AG10803 (cell line): ENCODE data around the gene CLTCL1.
"Not testable (repeated sequence)": the region's sequence is repeated elsewhere in the genome, so short reads cannot be mapped to it uniquely, and the experiment has no call there.

Experiments
- DNase-seq: peaks from one replicate; pipeline ENCODE4 v3.0.0; 2010; ENCODE audit warnings: low read depth
- H3K4me3 ChIP-seq: 2 replicates; pipeline ENCODE4 v1.5.1; 2011; ENCODE audit warnings: mild to moderate bottlenecking, low read length, control low read depth
- CTCF ChIP-seq: conservative IDR thresholded peaks from 2 replicates; pipeline ENCODE4 v1.5.1; 2011; ENCODE audit warnings: mild to moderate bottlenecking, low read length, control low read depth, inconsistent platforms

Gene CLTCL1

GRCh38 chr22:19260804-19261203 lies 30.7 kb downstream of the CLTCL1 start:
- no peak for TF ChIP-seq CTCF

GRCh38 chr22:19260194-19260593 lies 31.3 kb downstream of the CLTCL1 start:
- no peak for DNase-seq
- H3K4me3 ChIP-seq: no peak overlapping the region
- TF ChIP-seq CTCF: no peak

More at GRCh38 chr22:19260804-19261203, 30.7 kb downstream of the CLTCL1 start:
- no peak overlapping the region for H3K4me3 ChIP-seq
- no peak for DNase-seq

DNA sequence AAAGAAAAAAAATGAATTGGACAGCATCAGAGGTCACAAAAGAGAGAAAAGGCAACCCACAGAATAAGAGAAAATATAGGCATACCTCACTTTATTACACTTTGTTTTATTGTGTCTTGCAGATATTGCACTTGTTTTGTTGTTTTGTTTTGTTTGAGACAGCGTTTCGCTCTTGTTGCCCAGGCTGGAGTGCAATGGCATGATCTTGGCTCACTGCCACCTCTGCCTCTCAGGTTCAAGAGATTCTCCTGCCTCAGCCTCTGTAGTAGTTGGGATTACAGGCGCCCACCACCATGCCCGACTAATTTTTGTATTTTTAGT lies 32.6 kb downstream of the CLTCL1 start:
- DNase-seq, H3K4me3 ChIP-seq: not testable (repeated sequence)

DNA sequence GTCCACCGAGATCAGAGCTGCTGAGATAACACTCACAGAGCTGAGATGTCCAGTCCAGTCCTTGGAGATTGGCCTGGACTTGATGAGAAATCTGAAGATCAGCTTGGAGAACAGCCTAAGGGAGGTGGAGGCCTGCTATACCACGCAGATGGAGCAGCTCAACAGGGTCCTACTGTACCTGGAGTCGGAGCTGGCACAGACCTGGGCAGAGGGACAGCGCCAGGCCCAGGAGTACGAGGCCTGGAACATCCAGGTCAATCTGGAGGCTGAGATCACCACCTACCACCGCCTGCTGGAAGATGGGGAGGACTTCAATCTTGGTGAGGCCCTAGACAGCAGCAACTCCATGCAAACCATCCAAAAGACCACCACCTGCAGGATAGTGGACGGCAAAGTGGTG lies 33.1 kb downstream of the CLTCL1 start:
- no peak for TF ChIP-seq CTCF
- H3K4me3 ChIP-seq: no peak overlapping the region
- DNase-seq: no peak

DNA sequence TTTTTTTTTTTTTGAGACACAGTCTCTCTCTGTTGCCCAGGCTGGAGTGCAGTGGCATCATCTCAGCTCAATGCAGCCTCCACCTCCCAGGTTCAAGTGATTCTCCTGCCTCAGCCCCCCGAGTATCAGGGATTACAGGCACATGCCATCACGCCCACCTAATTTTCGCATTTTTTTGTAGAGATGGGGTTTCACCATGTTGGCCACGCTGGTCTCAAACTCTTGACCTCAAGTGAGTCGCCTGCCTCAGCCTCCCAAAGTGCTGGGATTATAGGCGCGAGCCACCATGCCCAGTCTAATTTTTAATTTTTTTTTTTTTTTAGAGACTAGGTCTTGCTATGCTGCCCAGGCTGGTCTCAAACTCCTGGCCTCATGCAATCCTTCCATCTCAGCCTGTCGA lies 35.2 kb downstream of the CLTCL1 start:
- not testable (repeated sequence) for DNase-seq, H3K4me3 ChIP-seq

DNA sequence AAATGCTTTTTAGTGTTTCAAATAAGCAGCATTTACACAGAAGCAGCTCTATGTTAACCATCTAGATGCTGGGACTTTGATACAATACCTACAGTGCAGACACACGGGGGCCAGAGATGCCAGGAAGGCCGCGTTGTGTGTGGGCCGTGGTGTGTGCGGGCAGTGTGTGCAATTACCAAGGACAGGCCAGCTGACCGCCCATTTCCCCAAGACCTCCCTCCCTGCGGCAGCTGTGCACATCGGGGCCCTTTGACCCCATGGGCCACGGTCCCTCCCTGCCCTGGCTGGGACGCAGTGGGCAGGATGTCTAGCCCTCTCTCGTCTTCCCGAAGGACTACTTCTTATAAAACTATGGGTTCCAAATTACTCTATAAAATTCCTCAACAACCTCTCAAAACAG lies 38.4 kb downstream of the CLTCL1 start:
- no peak overlapping the region for H3K4me3 ChIP-seq
- no peak for TF ChIP-seq CTCF
- DNase-seq: no peak

GRCh38 chr22:19244600-19245352 lies 46.7 kb downstream of the CLTCL1 start:
- TF ChIP-seq CTCF: no peak
- no peak overlapping the region for H3K4me3 ChIP-seq
- no peak for DNase-seq

DNA sequence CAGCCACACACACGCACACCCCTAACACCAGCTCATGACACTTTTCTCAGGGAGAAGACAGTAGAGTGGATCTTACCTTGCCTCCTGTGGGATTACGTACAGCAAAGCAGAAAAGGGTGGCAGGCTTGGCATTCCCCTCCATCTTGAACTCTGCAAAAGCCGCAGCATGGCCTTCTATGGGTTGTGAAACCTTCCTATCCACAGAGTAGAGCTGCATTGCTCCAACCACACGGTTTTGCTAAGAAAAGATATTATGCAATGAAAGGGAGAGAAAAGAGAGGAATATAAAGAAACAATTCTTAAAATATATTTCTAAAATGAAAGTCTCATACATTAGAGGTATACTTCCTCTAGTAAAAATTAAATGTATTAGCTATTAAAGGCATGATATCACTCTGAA lies 48.8 kb downstream of the CLTCL1 start:
- DNase-seq: no peak
- no peak for TF ChIP-seq CTCF
- no peak overlapping the region for H3K4me3 ChIP-seq
